ENCODE data around the gene FCN2. TPM values are rescaled to one million over a fixed set of nuclear protein-coding genes. Genes with fewer than 3 reads are reported as not detected.

FCN2 gene
- not detected for polyA plus RNA-seq
- long read RNA-seq, donor 1, result 0 reads
- long read RNA-seq, donor 2, result 0 reads
- long read RNA-seq, donor 3, result 0 reads
- long read RNA-seq, donor 4, result 0 reads
- long read RNA-seq, donor 5, result 0 reads
- long read RNA-seq, donor 6, result 0 reads
- long read RNA-seq, donor 7, result 0 reads
- long read RNA-seq, donor 8, result 0 reads
- long read RNA-seq, donor 9, result 0 reads
- long read RNA-seq, donor 10, result 0 reads

- Histone ChIP-seq H3K36me3 (ENCODE audit: control insufficient read depth in 3 of 3, insufficient read depth in 2 of 3, low read depth in 1 of 3, low read length in 3 of 3) (no peaks in the 10 kb centered on the region), H3K27ac (ENCODE audit: low read depth in 1 of 3, low read length in 2 of 3) (no peak within 1 kb of the TSS), H3K4me1 (ENCODE audit: control insufficient read depth in 3 of 3, insufficient read depth in 2 of 3, low read depth in 1 of 3, low read length in 2 of 3) (no peaks in the 10 kb centered on the region), H3K4me3 (ENCODE audit: low read depth in 1 of 3, low read length in 3 of 3) (no peak within 1 kb of the TSS), H3K27me3 (ENCODE audit: control insufficient read depth in 3 of 3, insufficient read depth in 3 of 3, low read length in 3 of 3) (no peaks in the 10 kb centered on the region), H3K9me3 (ENCODE audit: control insufficient read depth in 2 of 2, insufficient read depth in 1 of 2, low read depth in 1 of 2, low read length in 1 of 2) (no peaks in the 10 kb centered on the region)
- 66 to 70% (median 68%) methylated on average over 25 of the region's 25 CpGs for WGBS, 3 donors
- FAIRE-seq (no peak), DNase-seq (no peak)
Observed at GRCh38 chr9:134880484-134881312, at the start of gene FCN2. TSS of gene FCN2 (plus strand) at chr9:134880810. CDS start at chr9:134880822, 12 bp downstream.

GRCh38 chr9:134830926-134831720, 49.5 kb upstream of the FCN2 start:
- DNase-seq (no peak), FAIRE-seq (no peak)
- WGBS, 3 donors, result 82 to 87% (median 86%) methylated on average over 21 of the region's 21 CpGs

GRCh38 chr9:134832471-134832870, 48.1 kb upstream of the FCN2 start:
- WGBS, 3 donors, result 87 to 94% (median 89%) methylated on average over 19 of the region's 19 CpGs
- H3K9me3 ChIP-seq (ENCODE audit: control insufficient read depth in 2 of 2, insufficient read depth in 1 of 2, low read depth in 1 of 2, low read length in 1 of 2), result no peaks in the 10 kb centered on the region
- DNase-seq (no peak), FAIRE-seq (no peak)
- H3K4me1 ChIP-seq (ENCODE audit: control insufficient read depth in 3 of 3, insufficient read depth in 2 of 3, low read depth in 1 of 3, low read length in 2 of 3), result no peaks in the 10 kb centered on the region
- no peaks in the 10 kb centered on the region for H3K27me3 ChIP-seq (ENCODE audit: control insufficient read depth in 3 of 3, insufficient read depth in 3 of 3, low read length in 3 of 3)
- H3K36me3 ChIP-seq (ENCODE audit: control insufficient read depth in 3 of 3, insufficient read depth in 2 of 3, low read depth in 1 of 3, low read length in 3 of 3), result peaks cover 0 to 35% (median 2%) of the 10 kb centered on the region in 3 donors
- no peak overlapping the region for H3K27ac ChIP-seq (ENCODE audit: low read depth in 1 of 3, low read length in 2 of 3)
- no peak overlapping the region for H3K4me3 ChIP-seq (ENCODE audit: low read depth in 1 of 3, low read length in 3 of 3)

More at GRCh38 chr9:134830926-134831720, 49.5 kb upstream of the FCN2 start:
- peaks cover 0 to 29% (median 2%) of the 10 kb centered on the region in 3 donors for H3K36me3 ChIP-seq (ENCODE audit: control insufficient read depth in 3 of 3, insufficient read depth in 2 of 3, low read depth in 1 of 3, low read length in 3 of 3)
- H3K4me3 ChIP-seq (ENCODE audit: low read depth in 1 of 3, low read length in 3 of 3), result no peak overlapping the region
- H3K4me1 ChIP-seq (ENCODE audit: control insufficient read depth in 3 of 3, insufficient read depth in 2 of 3, low read depth in 1 of 3, low read length in 2 of 3), result no peaks in the 10 kb centered on the region
- no peaks in the 10 kb centered on the region for H3K9me3 ChIP-seq (ENCODE audit: control insufficient read depth in 2 of 2, insufficient read depth in 1 of 2, low read depth in 1 of 2, low read length in 1 of 2)
- no peak overlapping the region for H3K27ac ChIP-seq (ENCODE audit: low read depth in 1 of 3, low read length in 2 of 3)
- no peaks in the 10 kb centered on the region for H3K27me3 ChIP-seq (ENCODE audit: control insufficient read depth in 3 of 3, insufficient read depth in 3 of 3, low read length in 3 of 3)

- no peak for FAIRE-seq
- no peaks in the 10 kb centered on the region for H3K9me3 ChIP-seq (ENCODE audit: control insufficient read depth in 2 of 2, insufficient read depth in 1 of 2, low read depth in 1 of 2, low read length in 1 of 2)
- no peaks in the 10 kb centered on the region for H3K4me1 ChIP-seq (ENCODE audit: control insufficient read depth in 3 of 3, insufficient read depth in 2 of 3, low read depth in 1 of 3, low read length in 2 of 3)
- 55 to 73% (median 60%) methylated on average over 10 to 11 of the region's 11 CpGs for WGBS, 3 donors
- no peak overlapping the region for H3K4me3 ChIP-seq (ENCODE audit: low read depth in 1 of 3, low read length in 3 of 3)
- no peaks in the 10 kb centered on the region for H3K27me3 ChIP-seq (ENCODE audit: control insufficient read depth in 3 of 3, insufficient read depth in 3 of 3, low read length in 3 of 3)
- DNase-seq, result no peak
- no peak overlapping the region for H3K27ac ChIP-seq (ENCODE audit: low read depth in 1 of 3, low read length in 2 of 3)
- peaks cover 0 to 33% (median 2%) of the 10 kb centered on the region in 3 donors for H3K36me3 ChIP-seq (ENCODE audit: control insufficient read depth in 3 of 3, insufficient read depth in 2 of 3, low read depth in 1 of 3, low read length in 3 of 3)
Observed at GRCh38 chr9:134833294-134833880, 47.2 kb upstream of the FCN2 start.

- H3K4me3 ChIP-seq (ENCODE audit: low read depth in 1 of 3, low read length in 3 of 3), result no peak overlapping the region
- H3K4me1 ChIP-seq (ENCODE audit: control insufficient read depth in 3 of 3, insufficient read depth in 2 of 3, low read depth in 1 of 3, low read length in 2 of 3), result no peaks in the 10 kb centered on the region
- WGBS, 3 donors, result 74 to 87% (median 77%) methylated on average over 20 of the region's 20 CpGs
- no peak for FAIRE-seq
- DNase-seq, result no peak
- H3K27me3 ChIP-seq (ENCODE audit: control insufficient read depth in 3 of 3, insufficient read depth in 3 of 3, low read length in 3 of 3), result no peaks in the 10 kb centered on the region
- peaks cover 0 to 34% (median 2%) of the 10 kb centered on the region in 3 donors for H3K36me3 ChIP-seq (ENCODE audit: control insufficient read depth in 3 of 3, insufficient read depth in 2 of 3, low read depth in 1 of 3, low read length in 3 of 3)
- H3K27ac ChIP-seq (ENCODE audit: low read depth in 1 of 3, low read length in 2 of 3), result no peak overlapping the region
- H3K9me3 ChIP-seq (ENCODE audit: control insufficient read depth in 2 of 2, insufficient read depth in 1 of 2, low read depth in 1 of 2, low read length in 1 of 2), result no peaks in the 10 kb centered on the region
Observed at GRCh38 chr9:134834217-134834956, 46.2 kb upstream of the FCN2 start.

GRCh38 chr9:134834957-134835419, 45.6 kb upstream of the FCN2 start:
- Histone ChIP-seq H3K36me3 (ENCODE audit: control insufficient read depth in 3 of 3, insufficient read depth in 2 of 3, low read depth in 1 of 3, low read length in 3 of 3) (peaks cover 0 to 34% (median 2%) of the 10 kb centered on the region in 3 donors), H3K27ac (ENCODE audit: low read depth in 1 of 3, low read length in 2 of 3) (no peak overlapping the region), H3K4me3 (ENCODE audit: low read depth in 1 of 3, low read length in 3 of 3) (no peak overlapping the region), H3K27me3 (ENCODE audit: control insufficient read depth in 3 of 3, insufficient read depth in 3 of 3, low read length in 3 of 3) (no peaks in the 10 kb centered on the region), H3K9me3 (ENCODE audit: control insufficient read depth in 2 of 2, insufficient read depth in 1 of 2, low read depth in 1 of 2, low read length in 1 of 2) (no peaks in the 10 kb centered on the region), H3K4me1 (ENCODE audit: control insufficient read depth in 3 of 3, insufficient read depth in 2 of 3, low read depth in 1 of 3, low read length in 2 of 3) (no peaks in the 10 kb centered on the region)
- WGBS, 3 donors, result 82 to 90% (median 85%) methylated on average over 25 of the region's 25 CpGs
- DNase-seq (no peak), FAIRE-seq (no peak)

- H3K27me3 ChIP-seq (ENCODE audit: control insufficient read depth in 3 of 3, insufficient read depth in 3 of 3, low read length in 3 of 3), result no peaks in the 10 kb centered on the region
- H3K4me3 ChIP-seq (ENCODE audit: low read depth in 1 of 3, low read length in 3 of 3), result no peak overlapping the region
- WGBS, 3 donors, result 75 to 80% (median 80%) methylated on average over 15 to 16 of the region's 16 CpGs
- no peaks in the 10 kb centered on the region for H3K4me1 ChIP-seq (ENCODE audit: control insufficient read depth in 3 of 3, insufficient read depth in 2 of 3, low read depth in 1 of 3, low read length in 2 of 3)
- DNase-seq (no peak), FAIRE-seq (no peak)
- peaks cover 0 to 31% (median 0%) of the 10 kb centered on the region in 3 donors for H3K36me3 ChIP-seq (ENCODE audit: control insufficient read depth in 3 of 3, insufficient read depth in 2 of 3, low read depth in 1 of 3, low read length in 3 of 3)
- no peaks in the 10 kb centered on the region for H3K9me3 ChIP-seq (ENCODE audit: control insufficient read depth in 2 of 2, insufficient read depth in 1 of 2, low read depth in 1 of 2, low read length in 1 of 2)
- no peak overlapping the region for H3K27ac ChIP-seq (ENCODE audit: low read depth in 1 of 3, low read length in 2 of 3)
Observed at GRCh38 chr9:134835448-134835847, 45.2 kb upstream of the FCN2 start.

Measured in small intestine (tissue), 16 donors.